ENCODE measurements around the gene FOSB.

- TF ChIP-seq, protein P1, sequence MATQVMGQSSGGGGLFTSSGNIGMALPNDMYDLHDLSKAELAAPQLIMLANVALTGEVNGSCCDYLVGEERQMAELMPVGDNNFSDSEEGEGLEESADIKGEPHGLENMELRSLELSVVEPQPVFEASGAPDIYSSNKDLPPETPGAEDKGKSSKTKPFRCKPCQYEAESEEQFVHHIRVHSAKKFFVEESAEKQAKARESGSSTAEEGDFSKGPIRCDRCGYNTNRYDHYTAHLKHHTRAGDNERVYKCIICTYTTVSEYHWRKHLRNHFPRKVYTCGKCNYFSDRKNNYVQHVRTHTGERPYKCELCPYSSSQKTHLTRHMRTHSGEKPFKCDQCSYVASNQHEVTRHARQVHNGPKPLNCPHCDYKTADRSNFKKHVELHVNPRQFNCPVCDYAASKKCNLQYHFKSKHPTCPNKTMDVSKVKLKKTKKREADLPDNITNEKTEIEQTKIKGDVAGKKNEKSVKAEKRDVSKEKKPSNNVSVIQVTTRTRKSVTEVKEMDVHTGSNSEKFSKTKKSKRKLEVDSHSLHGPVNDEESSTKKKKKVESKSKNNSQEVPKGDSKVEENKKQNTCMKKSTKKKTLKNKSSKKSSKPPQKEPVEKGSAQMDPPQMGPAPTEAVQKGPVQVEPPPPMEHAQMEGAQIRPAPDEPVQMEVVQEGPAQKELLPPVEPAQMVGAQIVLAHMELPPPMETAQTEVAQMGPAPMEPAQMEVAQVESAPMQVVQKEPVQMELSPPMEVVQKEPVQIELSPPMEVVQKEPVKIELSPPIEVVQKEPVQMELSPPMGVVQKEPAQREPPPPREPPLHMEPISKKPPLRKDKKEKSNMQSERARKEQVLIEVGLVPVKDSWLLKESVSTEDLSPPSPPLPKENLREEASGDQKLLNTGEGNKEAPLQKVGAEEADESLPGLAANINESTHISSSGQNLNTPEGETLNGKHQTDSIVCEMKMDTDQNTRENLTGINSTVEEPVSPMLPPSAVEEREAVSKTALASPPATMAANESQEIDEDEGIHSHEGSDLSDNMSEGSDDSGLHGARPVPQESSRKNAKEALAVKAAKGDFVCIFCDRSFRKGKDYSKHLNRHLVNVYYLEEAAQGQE (IDR thresholded peaks at IDR 0.05; ENCODE audit: borderline replicate concordance): peak; percentile 93
- TF ChIP-seq CTCF (IDR thresholded peaks at IDR 0.05; ENCODE audit: poor library complexity, severe bottlenecking) (no peak), EP300 (conservative IDR thresholded peaks at IDR 0.05; ENCODE audit: poor library complexity, severe bottlenecking) (no peak), TAF1 (IDR thresholded peaks at IDR 0.05; ENCODE audit: low read depth) (peak; percentile 58)
Observed at GRCh38 chr19:45496349-45496953, 28.7 kb downstream of the FOSB start.
